Subcutaneous adipose tissue (tissue), 4 donors: ENCODE data around the gene KRT73. TPM values are rescaled to one million over a fixed set of nuclear protein-coding genes. Genes with fewer than 3 reads are reported as not detected.

Source experiments
- CTCF ChIP-seq: fragments of 450-650 bp; IDR thresholded peaks from one replicate; pipeline ENCODE4 v1.5.1; 2016; ENCODE audit warnings: low read depth, mild to moderate bottlenecking, control low read depth, antibody characterized with exemption, moderate library complexity
- total RNA-seq, 4 donors: library from RNA; depleted of rRNA; stranded (reverse); fragments of >200 nt; gene quantifications; one replicate each; pipeline ENCODE4 v1.1.0, GENCODE V29; 2016

The KRT73 gene
- total RNA-seq, 4 donors from 2014 or later = not detected

- no peak for TF ChIP-seq CTCF
Observed at GRCh38 chr12:52646613-52647012, 28.3 kb upstream of the KRT73 start.

GRCh38 chr12:52645982-52646381, 27.6 kb upstream of the KRT73 start:
- no peak for TF ChIP-seq CTCF

GRCh38 chr12:52645120-52645761, 26.9 kb upstream of the KRT73 start:
- TF ChIP-seq CTCF = no peak

GRCh38 chr12:52644078-52644415, 25.7 kb upstream of the KRT73 start:
- no peak for TF ChIP-seq CTCF

- no peak for TF ChIP-seq CTCF
Observed at GRCh38 chr12:52643233-52644077, 25.1 kb upstream of the KRT73 start.

- TF ChIP-seq CTCF = no peak
Observed at GRCh38 chr12:52641468-52641867, 23.1 kb upstream of the KRT73 start.

- no peak for TF ChIP-seq CTCF
Observed at GRCh38 chr12:52637299-52637698, 18.9 kb upstream of the KRT73 start.
